ENCODE results near the gene PAIP2B. TPM values are rescaled to one million over a fixed set of nuclear protein-coding genes. Genes with fewer than 3 reads are reported as not detected.

PAIP2B gene
- total RNA-seq, 3 donors from 2014 or later (not counting 1 experiment from before 2014, with no cell fraction given) = 1.9 to 3.4 (median 3.2) TPM

- H3K4me3 Mint-ChIP-seq = no peak overlapping the region
- H3K9me3 Mint-ChIP-seq = no peaks in the 10 kb centered on the region
- Histone ChIP-seq H3K27me3 (ENCODE audit: control insufficient read depth, insufficient read depth, low read length) (peaks cover under 1% of the 10 kb centered on the region), H3K4me1 (ENCODE audit: control insufficient read depth, insufficient read depth, low read length) (no peaks in the 10 kb centered on the region), H3K36me3 (ENCODE audit: control insufficient read depth, insufficient read depth, low read length) (peaks cover 37% of the 10 kb centered on the region), H3K4me3 (ENCODE audit: low read length) (no peak overlapping the region), H3K27ac (ENCODE audit: low read length) (no peak overlapping the region), H3K9me3 (ENCODE audit: control insufficient read depth, insufficient read depth, low read length) (no peaks in the 10 kb centered on the region)
- ATAC-seq (no peak), DNase-seq (no peak)
- no peak overlapping the region for H3K27ac Mint-ChIP-seq
- H3K4me1 Mint-ChIP-seq = no peaks in the 10 kb centered on the region
- peaks cover 35% of the 10 kb centered on the region for H3K36me3 Mint-ChIP-seq
- intact Hi-C loops (cut with micrococcal nuclease) = no loop called here
- WGBS (ENCODE audit: insufficient coverage) = 100% methylated on average over 1 of the region's 1 CpG
- H3K27me3 Mint-ChIP-seq (ENCODE audit: low read depth in 2 of 2) = peaks cover 0 to 3% of the 10 kb centered on the region in 2 donors
- TF ChIP-seq CTCF (IDR thresholded peaks at IDR 0.05) = no peak
Measured at GRCh38 chr2:71151620-71152019, 75.3 kb downstream of the PAIP2B start.

DNA sequence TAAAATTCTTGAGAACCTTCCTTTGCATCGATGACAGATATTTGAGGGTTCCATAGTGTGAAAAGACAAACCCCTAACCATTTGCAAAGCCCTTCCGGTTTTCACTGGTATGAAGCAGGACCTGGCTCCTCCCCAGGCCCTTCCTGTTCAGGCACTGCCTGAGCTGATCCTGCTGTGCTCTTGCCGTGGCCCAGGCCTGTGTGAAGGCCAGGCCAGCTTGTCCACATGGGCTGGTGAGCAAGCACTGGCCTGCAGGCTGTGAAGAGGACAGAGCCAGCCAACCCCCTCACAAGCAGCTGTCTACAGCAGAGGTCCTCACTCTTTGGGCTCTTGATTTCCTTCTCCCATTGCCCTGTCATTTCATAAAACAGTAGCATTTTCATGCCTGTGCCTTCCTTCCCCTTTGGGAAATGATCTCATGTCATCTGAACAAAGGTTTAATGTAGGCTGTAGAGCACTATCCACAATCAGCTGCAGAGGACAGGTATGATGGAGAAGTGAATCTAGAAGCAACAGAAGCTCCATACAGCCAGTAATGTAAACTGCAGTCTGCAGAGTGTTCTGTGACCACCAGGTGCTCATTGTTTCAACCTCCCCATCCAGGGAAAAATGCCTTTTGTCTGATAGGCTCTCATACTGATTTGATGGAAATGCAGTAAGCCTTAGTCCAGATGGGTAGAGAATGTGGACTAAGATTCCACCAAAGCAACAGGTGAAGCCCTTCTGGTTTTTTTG is 76.7 kb downstream of the PAIP2B start:
- DNase-seq = no peak
- Histone ChIP-seq H3K9me3 (ENCODE audit: control insufficient read depth, insufficient read depth, low read length) (no peaks in the 10 kb centered on the region), H3K27me3 (ENCODE audit: control insufficient read depth, insufficient read depth, low read length) (no peaks in the 10 kb centered on the region), H3K36me3 (ENCODE audit: control insufficient read depth, insufficient read depth, low read length) (peaks cover 48% of the 10 kb centered on the region), H3K4me1 (ENCODE audit: control insufficient read depth, insufficient read depth, low read length) (no peaks in the 10 kb centered on the region), H3K27ac (ENCODE audit: low read length) (no peak overlapping the region), H3K4me3 (ENCODE audit: low read length) (no peak overlapping the region)
- Mint-ChIP-seq H3K9me3 (no peaks in the 10 kb centered on the region), H3K27me3 (ENCODE audit: low read depth in 2 of 2) (no peaks in the 10 kb centered on the region), H3K4me3 (no peak overlapping the region), H3K4me1 (peaks cover 0 to 5% of the 10 kb centered on the region in 2 donors), H3K36me3 (peaks cover 48% of the 10 kb centered on the region), H3K27ac (peak overlapping the region in 1 of 2 donors; percentile 46)
- ATAC-seq = no peak
- TF ChIP-seq CTCF (IDR thresholded peaks at IDR 0.05) = no peak
- WGBS (ENCODE audit: insufficient coverage) = 84% methylated on average over 3 of the region's 3 CpGs
- intact Hi-C loops (cut with micrococcal nuclease) = no loop called here

DNA sequence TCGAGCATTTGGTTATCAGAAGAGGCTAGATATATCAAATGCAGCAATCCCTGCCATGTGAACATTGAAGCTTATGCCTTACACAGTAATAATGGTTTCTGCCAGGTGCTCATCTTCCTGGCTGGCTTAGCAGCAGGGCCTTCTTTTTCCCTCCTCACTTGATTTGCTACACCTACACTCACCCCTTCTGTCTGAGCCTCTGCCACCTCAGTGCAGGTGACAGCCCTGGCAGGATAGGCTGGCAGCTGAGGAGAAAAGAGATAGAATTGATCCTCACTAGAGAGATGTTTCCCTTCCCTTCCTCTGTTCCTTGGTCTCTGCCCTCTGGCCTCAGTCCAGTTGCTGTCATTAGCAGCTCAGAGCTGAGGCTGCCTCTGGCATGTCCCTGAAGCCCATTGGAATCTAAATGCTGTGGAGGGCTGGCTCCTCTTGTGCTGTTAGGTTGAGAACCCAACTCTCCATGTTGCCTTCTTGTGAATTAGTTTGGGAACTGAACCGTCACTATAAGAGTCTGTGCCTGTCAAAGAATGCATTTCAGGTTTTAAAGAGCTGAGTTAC is 78.3 kb downstream of the PAIP2B start:
- H3K4me3 Mint-ChIP-seq = no peak overlapping the region
- peaks cover 0 to 5% of the 10 kb centered on the region in 2 donors for H3K4me1 Mint-ChIP-seq
- WGBS (ENCODE audit: insufficient coverage) = 98% methylated on average over 2 of the region's 2 CpGs
- no peak for DNase-seq
- peaks cover 65% of the 10 kb centered on the region for H3K36me3 ChIP-seq (ENCODE audit: control insufficient read depth, insufficient read depth, low read length)
- H3K27ac Mint-ChIP-seq = no peak overlapping the region
- no peak for ATAC-seq
- no peaks in the 10 kb centered on the region for H3K9me3 Mint-ChIP-seq
- H3K27ac ChIP-seq (ENCODE audit: low read length) = no peak overlapping the region
- H3K36me3 Mint-ChIP-seq = peaks cover 52% of the 10 kb centered on the region
- no peak overlapping the region for H3K4me3 ChIP-seq (ENCODE audit: low read length)
- no peak for TF ChIP-seq CTCF (IDR thresholded peaks at IDR 0.05)
- H3K27me3 ChIP-seq (ENCODE audit: control insufficient read depth, insufficient read depth, low read length) = no peaks in the 10 kb centered on the region
- intact Hi-C loops (cut with micrococcal nuclease) = no loop called here
- no peaks in the 10 kb centered on the region for H3K4me1 ChIP-seq (ENCODE audit: control insufficient read depth, insufficient read depth, low read length)
- no peaks in the 10 kb centered on the region for H3K9me3 ChIP-seq (ENCODE audit: control insufficient read depth, insufficient read depth, low read length)
- H3K27me3 Mint-ChIP-seq (ENCODE audit: low read depth in 2 of 2) = no peaks in the 10 kb centered on the region
